NOMO-1 (cell line): ENCODE data around the gene SLC25A44.
"Not testable (repeated sequence)": the region's sequence is repeated elsewhere in the genome, so short reads cannot be mapped to it uniquely, and the experiment has no call there.

ENCODE experiments used
- DNase-seq, 2 experiments: peaks; one replicate each; lab custom pipeline; 2025; ENCODE audit not compliant: unreplicated experiment in 2 of 2; lab: John Stamatoyannopoulos, UW

Gene SLC25A44

GRCh38 chr1:156162430-156163037, 31.4 kb upstream of the SLC25A44 start:
- no peak for DNase-seq

GRCh38 chr1:156163712-156164111, 30.2 kb upstream of the SLC25A44 start:
- DNase-seq, result no peak

- no peak for DNase-seq
Measured at GRCh38 chr1:156164125-156164831, 29.6 kb upstream of the SLC25A44 start.

GRCh38 chr1:156165083-156165482, 28.8 kb upstream of the SLC25A44 start:
- DNase-seq, result no peak

GRCh38 chr1:156167536-156167935, 26.4 kb upstream of the SLC25A44 start:
- no peak for DNase-seq

GRCh38 chr1:156172696-156173470, 21.0 kb upstream of the SLC25A44 start:
- DNase-seq, result no peak

- no peak for DNase-seq
Measured at GRCh38 chr1:156176610-156177210, 17.2 kb upstream of the SLC25A44 start.

- DNase-seq, result no peak
Measured at GRCh38 chr1:156177919-156178654, 15.8 kb upstream of the SLC25A44 start.

GRCh38 chr1:156180471-156180870, 13.4 kb upstream of the SLC25A44 start:
- no peak for DNase-seq

GRCh38 chr1:156181391-156181924, 12.4 kb upstream of the SLC25A44 start:
- DNase-seq, result not testable (repeated sequence)

- not testable (repeated sequence) for DNase-seq
Measured at GRCh38 chr1:156182010-156182779, 11.7 kb upstream of the SLC25A44 start.

GRCh38 chr1:156186347-156187177, 7.3 kb upstream of the SLC25A44 start:
- not testable (repeated sequence) for DNase-seq

- DNase-seq, result not testable (repeated sequence)
Measured at GRCh38 chr1:156190265-156190664, 3.6 kb upstream of the SLC25A44 start.

- no peak for DNase-seq
Measured at GRCh38 chr1:156191292-156191964, 2.5 kb upstream of the SLC25A44 start.

- DNase-seq, result no peak
Measured at GRCh38 chr1:156193208-156193487, 756 bp upstream of the SLC25A44 start.

GRCh38 chr1:156194300-156194652, 372 bp downstream of the SLC25A44 start:
- no peak for DNase-seq

GRCh38 chr1:156195853-156196252, 1.9 kb downstream of the SLC25A44 start:
- no peak for DNase-seq

- DNase-seq, result no peak
Measured at GRCh38 chr1:156196445-156196844, 2.5 kb downstream of the SLC25A44 start.
